Muscle of leg (tissue), 11 donors: ENCODE data around the gene NRCAM. TPM values are rescaled to one million over a fixed set of nuclear protein-coding genes. Genes with fewer than 3 reads are reported as not detected.
"Not testable (repeated sequence)": the region's sequence is repeated elsewhere in the genome, so short reads cannot be mapped to it uniquely, and the experiment has no call there.

Experiments used
- DNase-seq: peaks from one replicate; pipeline ENCODE4 v3.0.0; 2013
- H3K27ac ChIP-seq: one replicate; pipeline ENCODE4 v1.5.1; 2013; ENCODE audit warnings: mild to moderate bottlenecking, low read length, control low read depth
- H3K27me3 ChIP-seq: one replicate; pipeline ENCODE4 v1.6.1; 2013; ENCODE audit warnings: low read length; ENCODE audit not compliant: control insufficient read depth, insufficient read depth
- H3K36me3 ChIP-seq: one replicate; pipeline ENCODE4 v1.6.1; 2013; ENCODE audit warnings: low read length; ENCODE audit not compliant: control insufficient read depth, insufficient read depth
- H3K4me1 ChIP-seq: one replicate; pipeline ENCODE4 v1.6.1; 2013; ENCODE audit warnings: low read length; ENCODE audit not compliant: control insufficient read depth, insufficient read depth
- H3K4me3 ChIP-seq: one replicate; pipeline ENCODE4 v1.5.1; 2013; ENCODE audit warnings: low read length, control low read depth
- H3K9me3 ChIP-seq: replicated peaks from 2 replicates; pipeline ENCODE4 v1.6.1; 2013; ENCODE audit warnings: low read depth, low read length; ENCODE audit not compliant: control insufficient read depth
- WGBS: methylation state at CpG from one replicate; pipeline ENCODE4 v1.1.5; 2013; ENCODE audit warnings: missing lambda C conversion rate; ENCODE audit not compliant: insufficient coverage; 5-methylcytosine and 5-hydroxymethylcytosine counted together
- polyA plus RNA-seq, 8 donors: library from polyadenylated mRNA; unstranded; fragments of 120-200 nt; gene quantifications; one replicate each; pipeline versions ENCODE4 v1.2.1 to v1.2.3, GENCODE V29; 2013; ENCODE audit warnings: inconsistent platforms in 1 of 8, low replicate concordance in 1 of 8; ENCODE audit not compliant: insufficient read length in 8 of 8, insufficient read depth in 1 of 8
- total RNA-seq: library from RNA; stranded (reverse); fragments of 120-200 nt; gene quantifications from one replicate; pipeline ENCODE4 v1.2.4, GENCODE V29; 2013

The NRCAM gene
- total and polyA plus RNA-seq, 9 donors: 17.5 to 35.6 (median 23.3) TPM

GRCh38 chr7:108272891-108273290 lies 183.3 kb downstream of the NRCAM start:
- DNase-seq, H3K9me3 ChIP-seq, H3K4me1 ChIP-seq, H3K36me3 ChIP-seq, H3K4me3 ChIP-seq, H3K27ac ChIP-seq, H3K27me3 ChIP-seq: not testable (repeated sequence)
- no CpG with 5 or more reads among the region's 1 CpG for WGBS

GRCh38 chr7:108270385-108271015 lies 185.7 kb downstream of the NRCAM start:
- no peaks in the 10 kb centered on the region for H3K36me3 ChIP-seq
- no peak for DNase-seq
- H3K9me3 ChIP-seq: no peaks in the 10 kb centered on the region
- WGBS: 100% methylated on average over 3 of the region's 5 CpGs
- H3K27ac ChIP-seq: no peak overlapping the region
- peaks cover 3% of the 10 kb centered on the region for H3K4me1 ChIP-seq
- no peak overlapping the region for H3K4me3 ChIP-seq
- H3K27me3 ChIP-seq: no peaks in the 10 kb centered on the region

GRCh38 chr7:108268200-108268820 lies 187.9 kb downstream of the NRCAM start:
- H3K27ac ChIP-seq: no peak overlapping the region
- H3K4me3 ChIP-seq: no peak overlapping the region
- DNase-seq: no peak
- peaks cover 16% of the 10 kb centered on the region for H3K4me1 ChIP-seq
- no peaks in the 10 kb centered on the region for H3K9me3 ChIP-seq
- WGBS: no CpG with 5 or more reads among the region's 6 CpGs
- H3K36me3 ChIP-seq: no peaks in the 10 kb centered on the region
- no peaks in the 10 kb centered on the region for H3K27me3 ChIP-seq

- Histone ChIP-seq H3K4me1 (peaks cover 20% of the 10 kb centered on the region), H3K9me3 (no peaks in the 10 kb centered on the region), H3K27ac (no peak overlapping the region), H3K4me3 (no peak overlapping the region), H3K27me3 (no peaks in the 10 kb centered on the region), H3K36me3 (no peaks in the 10 kb centered on the region)
- WGBS: no CpG with 5 or more reads among the region's 1 CpG
- no peak for DNase-seq
These were observed 188.6 kb downstream of the NRCAM start for GRCh38 chr7:108267615-108268014.

- Histone ChIP-seq H3K27ac (peak overlapping the region; percentile 30), H3K4me3 (no peak overlapping the region), H3K36me3 (no peaks in the 10 kb centered on the region), H3K9me3 (no peaks in the 10 kb centered on the region), H3K4me1 (peaks cover 28% of the 10 kb centered on the region), H3K27me3 (no peaks in the 10 kb centered on the region)
- DNase-seq: peak; percentile 27
- WGBS: no CpG with 5 or more reads among the region's 3 CpGs
These were observed 189.7 kb downstream of the NRCAM start for GRCh38 chr7:108266491-108266890.

- peaks cover 30% of the 10 kb centered on the region for H3K4me1 ChIP-seq
- no peaks in the 10 kb centered on the region for H3K27me3 ChIP-seq
- no peaks in the 10 kb centered on the region for H3K36me3 ChIP-seq
- no peaks in the 10 kb centered on the region for H3K9me3 ChIP-seq
- H3K4me3 ChIP-seq: no peak overlapping the region
- DNase-seq: no peak
- H3K27ac ChIP-seq: peak overlapping the region; percentile 30
These were observed 190.2 kb downstream of the NRCAM start for GRCh38 chr7:108266035-108266434.

- no peak overlapping the region for H3K27ac ChIP-seq
- H3K4me1 ChIP-seq: peaks cover 30% of the 10 kb centered on the region
- no peaks in the 10 kb centered on the region for H3K36me3 ChIP-seq
- 86% methylated on average over 3 of the region's 3 CpGs for WGBS
- no peak overlapping the region for H3K4me3 ChIP-seq
- DNase-seq: no peak
- H3K9me3 ChIP-seq: no peaks in the 10 kb centered on the region
- H3K27me3 ChIP-seq: no peaks in the 10 kb centered on the region
These were observed 191.2 kb downstream of the NRCAM start for GRCh38 chr7:108265007-108265406.

- Histone ChIP-seq H3K4me1 (peaks cover 30% of the 10 kb centered on the region), H3K27ac (peak overlapping the region; percentile 78), H3K36me3 (no peaks in the 10 kb centered on the region), H3K9me3 (no peaks in the 10 kb centered on the region), H3K27me3 (no peaks in the 10 kb centered on the region), H3K4me3 (no peak overlapping the region)
- WGBS: 51% methylated on average over 3 of the region's 3 CpGs
- DNase-seq: peak; percentile 83
These were observed 192.8 kb downstream of the NRCAM start for GRCh38 chr7:108263425-108263824.

- peaks cover 30% of the 10 kb centered on the region for H3K4me1 ChIP-seq
- H3K9me3 ChIP-seq: no peaks in the 10 kb centered on the region
- H3K36me3 ChIP-seq: no peaks in the 10 kb centered on the region
- no peaks in the 10 kb centered on the region for H3K27me3 ChIP-seq
- no peak overlapping the region for H3K4me3 ChIP-seq
- no peak for DNase-seq
- H3K27ac ChIP-seq: no peak overlapping the region
- 79% methylated on average over 1 of the region's 1 CpG for WGBS
These were observed 194.5 kb downstream of the NRCAM start for GRCh38 chr7:108261560-108262255.

- peaks cover 20% of the 10 kb centered on the region for H3K4me1 ChIP-seq
- no CpG with 5 or more reads among the region's 3 CpGs for WGBS
- not testable (repeated sequence) for H3K27ac ChIP-seq, H3K27me3 ChIP-seq, H3K9me3 ChIP-seq, H3K4me3 ChIP-seq, DNase-seq, H3K36me3 ChIP-seq
These were observed 196.8 kb downstream of the NRCAM start for GRCh38 chr7:108259447-108259846.
